H1 (cell line): ENCODE data around the gene GABRG3. TPM values are rescaled to one million over a fixed set of nuclear protein-coding genes. Genes with fewer than 3 reads are reported as not detected.

ENCODE experiments used
- CTCF ChIA-PET: fragments of 300-600 bp; sonication (Branson Sonifier 250); formaldehyde crosslinking; loops from one replicate; lab custom pipeline; 2021; ENCODE audit not compliant: partially characterized antibody; lab: Charles Lee
- POLR2A ChIA-PET: fragments of 300-600 bp; sonication (Branson Sonifier 250); formaldehyde crosslinking; loops from one replicate; lab custom pipeline; 2021; ENCODE audit warnings: inconsistent platforms; ENCODE audit not compliant: partially characterized antibody; lab: Charles Lee
- DNase-seq, 2 experiments: peaks; one replicate each; pipeline versions ENCODE4 v3.0.0 to v3.0.0-alpha.2; 2010 to 2022; ENCODE audit warnings: low spot score in 2 of 2, low read depth in 1 of 2, mixed read lengths in 1 of 2
- FAIRE-seq: peaks from 2 replicates; lab custom pipeline; 2011; peaks lifted over from hg19 to GRCh38; lab: Jason Lieb, UNC
- H2AFZ ChIP-seq: 2 replicates; pipeline ENCODE4 v1.8.1; 2012; ENCODE audit warnings: low read length, inconsistent platforms
- H2AK5ac ChIP-seq: 2 replicates; pipeline ENCODE4 v1.6.1; 2013; ENCODE audit warnings: low read depth, low read length
- H2BK120ac ChIP-seq: replicated peaks from 2 replicates; pipeline ENCODE3; 2013; ENCODE audit warnings: low read depth, low read length, inconsistent platforms
- H2BK12ac ChIP-seq: 2 replicates; pipeline ENCODE4 v1.6.1; 2013; ENCODE audit warnings: low read depth, low read length
- H2BK15ac ChIP-seq: 2 replicates; pipeline ENCODE4 v1.6.1; 2013; ENCODE audit warnings: low read length
- H2BK20ac ChIP-seq: 2 replicates; pipeline ENCODE4 v1.6.1; 2013; ENCODE audit warnings: low read length
- H2BK5ac ChIP-seq: 2 replicates; pipeline ENCODE4 v1.6.1; 2013; ENCODE audit warnings: low read depth, low read length
- H3K14ac ChIP-seq: 2 replicates; pipeline ENCODE4 v1.6.1; 2013; ENCODE audit warnings: inconsistent platforms; ENCODE audit not compliant: insufficient read length
- H3K18ac ChIP-seq: 2 replicates; pipeline ENCODE4 v1.6.1; 2013; ENCODE audit warnings: low read length; ENCODE audit errors: extremely low read depth
- H3K23ac ChIP-seq: 2 replicates; pipeline ENCODE4 v1.6.1; 2013; ENCODE audit warnings: inconsistent platforms; ENCODE audit not compliant: insufficient read length
- H3K23me2 ChIP-seq: 2 replicates; pipeline ENCODE4 v1.6.1; 2013; ENCODE audit warnings: low read depth, low read length
- H3K27ac ChIP-seq: 2 replicates; pipeline ENCODE4 v1.6.1; 2011; ENCODE audit warnings: low read depth, low read length, inconsistent platforms
- H3K27me3 ChIP-seq, 4 experiments: replicated peaks in 1 of 4; 1 replicate in 1 of 4; 2 replicates in 3 of 4; pipeline versions ENCODE4 v1.6.1 to v1.8.1; 2011 to 2013; ENCODE audit warnings: low read length in 3 of 4, mild to moderate bottlenecking in 3 of 4, inconsistent platforms in 2 of 4, mixed read lengths in 2 of 4, moderate library complexity in 1 of 4; ENCODE audit not compliant: control insufficient read depth in 3 of 4, insufficient read depth in 3 of 4; ENCODE audit errors: extremely low read depth in 1 of 4
- H3K36me3 ChIP-seq, 4 experiments: 2 replicates each; pipeline versions ENCODE4 v1.6.1 to v1.8.1; 2011 to 2013; ENCODE audit warnings: mild to moderate bottlenecking in 4 of 4, low read length in 3 of 4, moderate library complexity in 2 of 4, control low read depth in 1 of 4, inconsistent platforms in 1 of 4; ENCODE audit not compliant: insufficient read depth in 4 of 4, control insufficient read depth in 2 of 4
- H3K4ac ChIP-seq: replicated peaks from 2 replicates; pipeline ENCODE3; 2013; ENCODE audit warnings: low read length, low read depth, mixed read lengths, inconsistent platforms; ENCODE audit not compliant: insufficient read length
- H3K4me1 ChIP-seq, 4 experiments: replicated peaks in 1 of 4; 1 replicate in 1 of 4; 2 replicates in 3 of 4; pipeline versions ENCODE4 v1.6.1 to v1.8.1; 2011 to 2013; ENCODE audit warnings: low read length in 3 of 4, inconsistent platforms in 2 of 4, mixed read lengths in 1 of 4; ENCODE audit not compliant: insufficient read depth in 4 of 4, control insufficient read depth in 3 of 4
- H3K4me2 ChIP-seq, 2 experiments: 2 replicates each; pipeline versions ENCODE4 v1.6.1 to v1.8.1; 2011 to 2013; ENCODE audit warnings: low read depth in 2 of 2, low read length in 2 of 2, control low read depth in 1 of 2, inconsistent platforms in 1 of 2, mild to moderate bottlenecking in 1 of 2; ENCODE audit not compliant: insufficient read depth in 1 of 2
- H3K4me3 ChIP-seq, 4 experiments: fragments of 200-600, 300-600 bp in 1 of 4; sonication (generic), shearing (Covaris generic), sonication (Bioruptor Twin) in 1 of 4; 2 replicates each; pipeline versions ENCODE4 v1.5.1 to v1.8.1; 2011 to 2016; ENCODE audit warnings: low read length in 4 of 4, low read depth in 3 of 4, control low read depth in 2 of 4, inconsistent platforms in 2 of 4, mild to moderate bottlenecking in 2 of 4, mixed read lengths in 1 of 4, moderate library complexity in 1 of 4; ENCODE audit not compliant: insufficient read depth in 2 of 4; ENCODE audit errors: extremely low read depth in 1 of 4
- H3K56ac ChIP-seq: replicated peaks from 2 replicates; pipeline ENCODE3; 2013; ENCODE audit warnings: low read depth, mild to moderate bottlenecking, mixed read lengths, low read length, inconsistent platforms; ENCODE audit not compliant: insufficient read length
- H3K79me1 ChIP-seq: 2 replicates; pipeline ENCODE4 v1.6.1; 2013; ENCODE audit warnings: low read depth, low read length, control low read depth
- H3K79me2 ChIP-seq, 2 experiments: 2 replicates each; pipeline versions ENCODE4 v1.6.1 to v1.8.1; 2012 to 2013; ENCODE audit warnings: low read length in 2 of 2, mild to moderate bottlenecking in 2 of 2, inconsistent platforms in 1 of 2; ENCODE audit not compliant: insufficient read depth in 2 of 2, control insufficient read depth in 1 of 2
- H3K9ac ChIP-seq, 4 experiments: replicated peaks in 1 of 4; 1 replicate in 1 of 4; 2 replicates in 3 of 4; pipeline versions ENCODE4 v1.6.1 to v1.8.1; 2011 to 2013; ENCODE audit warnings: low read depth in 3 of 4, low read length in 3 of 4, control low read depth in 2 of 4, mild to moderate bottlenecking in 2 of 4, moderate library complexity in 2 of 4, inconsistent platforms in 1 of 4; ENCODE audit errors: extremely low read depth in 1 of 4
- H3K9me3 ChIP-seq, 2 experiments: 2 replicates each; pipeline versions ENCODE4 v1.6.1 to v1.8.1; 2012 to 2013; ENCODE audit warnings: mild to moderate bottlenecking in 2 of 2, moderate library complexity in 2 of 2, control low read depth in 1 of 2, inconsistent platforms in 1 of 2, low read depth in 1 of 2, low read length in 1 of 2, mixed read lengths in 1 of 2; ENCODE audit not compliant: insufficient read depth in 2 of 2
- H4K20me1 ChIP-seq, 2 experiments: replicated peaks in 1 of 2; 2 replicates each; pipeline versions ENCODE3 to v1.8.1; 2011 to 2013; ENCODE audit warnings: inconsistent platforms in 2 of 2, low read length in 2 of 2, mild to moderate bottlenecking in 1 of 2; ENCODE audit not compliant: insufficient read depth in 2 of 2, control insufficient read depth in 1 of 2
- H4K5ac ChIP-seq: 2 replicates; pipeline ENCODE4 v1.6.1; 2013; ENCODE audit warnings: low read length, low read depth, mixed read lengths, inconsistent platforms; ENCODE audit not compliant: insufficient read length
- H4K8ac ChIP-seq: 2 replicates; pipeline ENCODE4 v1.8.0; 2013; ENCODE audit warnings: mild to moderate bottlenecking, moderate library complexity, low read length, inconsistent platforms; ENCODE audit not compliant: insufficient read depth; ENCODE audit errors: extremely low read depth
- H4K91ac ChIP-seq: replicated peaks from 2 replicates; pipeline ENCODE3; 2013; ENCODE audit warnings: low read length, mixed read lengths, inconsistent platforms; ENCODE audit not compliant: insufficient read length
- ASH2L ChIP-seq: fragments of 200-600, 300-600 bp; sonication (generic); IDR thresholded peaks from one replicate; pipeline ENCODE4 v1.7.1; 2017; ENCODE audit warnings: low read length
- ATF2 ChIP-seq: IDR thresholded peaks from 2 replicates; pipeline ENCODE4 v1.6.1; 2012; ENCODE audit warnings: low read length, inconsistent platforms
- EZH2 ChIP-seq: fragments of 200-600 bp; sonication (generic); IDR thresholded peaks from 2 replicates; pipeline ENCODE4 v1.7.1; 2012; ENCODE audit warnings: low read depth, mild to moderate bottlenecking, moderate library complexity, low read length, inconsistent platforms; ENCODE audit not compliant: severe bottlenecking
- GABPA ChIP-seq: IDR thresholded peaks from 2 replicates; pipeline ENCODE4 v1.6.1; 2011; ENCODE audit warnings: mild to moderate bottlenecking, low read length, moderate library complexity, borderline replicate concordance; ENCODE audit not compliant: insufficient read depth
- JUN ChIP-seq: IDR thresholded peaks from 2 replicates; pipeline ENCODE4 v1.6.1; 2011; ENCODE audit warnings: low read depth, mild to moderate bottlenecking, improper control_type of control experiment, low read length
- POLR2AphosphoS5 ChIP-seq: IDR thresholded peaks from 2 replicates; pipeline ENCODE4 v1.6.1; 2011; ENCODE audit warnings: low read depth, low read length
- RXRA ChIP-seq: IDR thresholded peaks from 2 replicates; pipeline ENCODE4 v1.6.1; 2011; ENCODE audit warnings: low read depth, mild to moderate bottlenecking, low read length, moderate library complexity; ENCODE audit not compliant: insufficient read depth
- SP1 ChIP-seq: IDR thresholded peaks from 2 replicates; pipeline ENCODE4 v1.6.1; 2011; ENCODE audit warnings: low read depth, low read length
- WGBS, 2 experiments: shearing (Covaris generic) in 1 of 2; methylation state at CpG; one replicate each; pipeline versions ENCODE4 v1.1.6 to v1.1.7; 2013 to 2015; ENCODE audit warnings: low lambda C conversion rate in 2 of 2, mixed read lengths in 2 of 2, inconsistent platforms in 1 of 2, low coverage in 1 of 2, missing lambda C conversion rate in 1 of 2; ENCODE audit not compliant: insufficient replicate concordance in 2 of 2, insufficient coverage in 1 of 2, insufficient read length in 1 of 2; ENCODE audit errors: extremely low coverage in 1 of 2, missing lambda C conversion rate in 1 of 2; 5-methylcytosine and 5-hydroxymethylcytosine counted together
- polyA plus RNA-seq, 7 experiments: library from polyadenylated mRNA; depleted of rRNA in 3 of 7; stranded (reverse) in 5 of 7; unstranded in 2 of 7; fragments of >200 nt in 5 of 7; fragments of 200-250 nt in 2 of 7; gene quantifications; 1 replicate in 5 of 7; 2 replicates in 1 of 7; 4 replicates in 1 of 7; pipeline versions ENCODE4 v1.2.1 to v1.2.3, GENCODE V29; 2011 to 2013; ENCODE audit warnings: missing spikeins in 2 of 7, mixed read lengths in 2 of 7
- total RNA-seq: library from RNA; stranded (reverse); fragmentation: NEBNext Ultra II Directional; extraction: Animal tissue kit (Norgen Biotek cat#: 25700); gene quantifications from 2 replicates; pipeline ENCODE4 v1.2.1, GENCODE V29; 2021

Gene GABRG3
- total and polyA plus RNA-seq, 2 of the 8 experiments (the other 6 are each of a cell fraction or from before 2014, with no cell fraction given): 0.17 to 0.80 TPM

GRCh38 chr15:27330326-27330725 lies 359.3 kb downstream of the GABRG3 start:
- no peak overlapping the region for H3K23ac ChIP-seq
- no peak overlapping the region for H2AFZ ChIP-seq
- 93% methylated on average over 5 of the region's 5 CpGs; no CpG with 5 or more reads in 1 of the 2 experiments for WGBS, 2 experiments
- H4K5ac ChIP-seq: no peak overlapping the region
- H2BK12ac ChIP-seq: no peak overlapping the region
- no peaks in the 10 kb centered on the region for H3K4me1 ChIP-seq
- H3K9ac ChIP-seq: no peak overlapping the region
- POLR2A ChIA-PET: no interaction called here
- no peak overlapping the region for H4K91ac ChIP-seq
- H2BK120ac ChIP-seq: no peak overlapping the region
- no peak overlapping the region for H3K14ac ChIP-seq
- no peak for DNase-seq
- no peak overlapping the region for H3K27ac ChIP-seq
- no peaks in the 10 kb centered on the region for H3K9me3 ChIP-seq
- no peak overlapping the region for H2AK5ac ChIP-seq
- H3K18ac ChIP-seq: no peak overlapping the region
- H3K79me2 ChIP-seq: no peaks in the 10 kb centered on the region
- H3K36me3 ChIP-seq: no peaks in the 10 kb centered on the region
- H2BK20ac ChIP-seq: no peak overlapping the region
- no peak overlapping the region for H2BK15ac ChIP-seq
- no peak overlapping the region for H4K8ac ChIP-seq
- H4K20me1 ChIP-seq: no peaks in the 10 kb centered on the region
- H3K4ac ChIP-seq: no peak overlapping the region
- no peak overlapping the region for H3K4me3 ChIP-seq
- CTCF ChIA-PET: interaction anchor here (0.6 to 1.0 kb wide), 2 partner anchors 25 to 69 kb away, joined by 3 to 4 read pairs; no protein-coding TSS in a partner anchor
- H3K27me3 ChIP-seq: no peaks in the 10 kb centered on the region
- no peak overlapping the region for H3K56ac ChIP-seq
- no peak overlapping the region for H3K4me2 ChIP-seq
- no peaks in the 10 kb centered on the region for H3K23me2 ChIP-seq
- H3K79me1 ChIP-seq: no peaks in the 10 kb centered on the region
- FAIRE-seq: no peak
- H2BK5ac ChIP-seq: no peak overlapping the region
- TF ChIP-seq EZH2 (no peak), SP1 (no peak), RXRA (no peak), POLR2AphosphoS5 (no peak), GABPA (no peak), JUN (no peak), ATF2 (no peak), ASH2L (no peak)
